Gastroesophageal sphincter (tissue), 4 donors: Measurements from ENCODE around the gene STK24. TPM values are rescaled to one million over a fixed set of nuclear protein-coding genes. Genes with fewer than 3 reads are reported as not detected.
A peak's percentile ranks its signal among the peaks of the same experiment; 100 is the strongest.

ENCODE experiments used
- ATAC-seq: fragments of 150-250 bp; one replicate; pipeline ENCODE4 v1.9.1; 2016; ENCODE audit warnings: mild to moderate bottlenecking, moderate library complexity
- H3K27ac ChIP-seq, 4 donors: fragments of 200-600 bp; sonication (generic) in 3 of 4; 1 replicate in 3 of 4; 2 replicates in 1 of 4; pipeline ENCODE4 v1.5.1; 2016 to 2019
- H3K27me3 ChIP-seq: fragments of 200-600 bp; sonication (generic); one replicate; pipeline ENCODE4 v1.5.1; 2019
- H3K36me3 ChIP-seq, 2 donors: fragments of 200-600 bp; sonication (generic); one replicate each; pipeline ENCODE4 v1.5.1; 2019; ENCODE audit warnings: control low read depth in 1 of 2
- H3K4me1 ChIP-seq, 3 donors: fragments of 200-600 bp; sonication (generic); 1 replicate in 2 of 3; 2 replicates in 1 of 3; pipeline ENCODE4 v1.5.1; 2016 to 2019; ENCODE audit warnings: control low read depth in 2 of 3
- H3K4me3 ChIP-seq, 2 donors: fragments of 200-600 bp; sonication (generic); one replicate each; pipeline ENCODE4 v1.5.1; 2019; ENCODE audit warnings: mild to moderate bottlenecking in 1 of 2, moderate library complexity in 1 of 2
- H3K9me3 ChIP-seq, 3 donors: fragments of 200-600 bp; sonication (generic); one replicate each; pipeline ENCODE4 v1.5.1; 2017 to 2019; ENCODE audit warnings: control low read depth in 2 of 3
- CTCF ChIP-seq, 4 experiments: fragments of 200-600 bp in 2 of 4; fragments of 450-650 bp in 2 of 4; sonication (generic) in 1 of 4; IDR thresholded peaks; one replicate each; pipeline ENCODE4 v1.5.1; 2017 to 2019; ENCODE audit warnings: antibody characterized with exemption in 4 of 4, mild to moderate bottlenecking in 2 of 4, moderate library complexity in 2 of 4
- EP300 ChIP-seq: sonication (generic); formaldehyde crosslinking; IDR thresholded peaks from one replicate; pipeline ENCODE4 v1.6.1; 2017; ENCODE audit warnings: antibody characterized with exemption, mild to moderate bottlenecking
- POLR2A ChIP-seq, 2 donors: fragments of 450-650 bp; IDR thresholded peaks; one replicate each; pipeline ENCODE4 v1.6.1; 2017; ENCODE audit warnings: antibody characterized with exemption in 2 of 2, mild to moderate bottlenecking in 2 of 2, moderate library complexity in 1 of 2
- POLR2AphosphoS5 ChIP-seq: sonication (generic); formaldehyde crosslinking; IDR thresholded peaks from one replicate; pipeline ENCODE4 v1.6.1; 2017; ENCODE audit warnings: antibody characterized with exemption
- WGBS, 2 donors: methylation state at CpG; one replicate each; pipeline ENCODE4 v1.1.5; 2018; ENCODE audit warnings: low coverage in 1 of 2; 5-methylcytosine and 5-hydroxymethylcytosine counted together
- total RNA-seq, 4 donors: library from RNA; depleted of rRNA; stranded (reverse); fragments of >200 nt; gene quantifications; one replicate each; pipeline ENCODE4 v1.1.0, GENCODE V29; 2016

STK24 gene
- total RNA-seq, 4 donors from 2014 or later: 60.2 to 157 (median 102) TPM

GRCh38 chr13:98479496-98480003 lies 97.4 kb downstream of the STK24 start:
- Histone ChIP-seq H3K4me3 (no peak overlapping the region), H3K36me3 (peaks cover 0 to 12% of the 10 kb centered on the region in 2 donors), H3K4me1 (peaks cover 2 to 94% (median 37%) of the 10 kb centered on the region in 3 donors), H3K9me3 (no peaks in the 10 kb centered on the region), H3K27ac (peak overlapping the region in 2 of 4 donors; percentile 48 to 76), H3K27me3 (no peaks in the 10 kb centered on the region)
- 83 to 92% methylated on average over 2 to 5 of the region's 8 CpGs for WGBS, 2 donors
- ATAC-seq: no peak
- TF ChIP-seq POLR2AphosphoS5: no peak
- TF ChIP-seq EP300: no peak
- no peak for TF ChIP-seq POLR2A (IDR thresholded peaks at IDR 0.05)
- no peak for TF ChIP-seq CTCF (IDR thresholded peaks at IDR 0.05)

- WGBS, 2 donors: 60 to 62% methylated on average over 6 to 12 of the region's 16 CpGs
- no peak for ATAC-seq
Measured at GRCh38 chr13:98478189-98479129, 98.4 kb downstream of the STK24 start.

GRCh38 chr13:98476538-98476966 lies 100.4 kb downstream of the STK24 start:
- H3K9me3 ChIP-seq: no peaks in the 10 kb centered on the region
- H3K36me3 ChIP-seq: peaks cover 0 to 38% of the 10 kb centered on the region in 2 donors
- H3K4me3 ChIP-seq: no peak overlapping the region
- 76 to 81% methylated on average over 3 to 5 of the region's 13 CpGs for WGBS, 2 donors
- peak; percentile 65 for ATAC-seq
- no peak for TF ChIP-seq CTCF (IDR thresholded peaks at IDR 0.05)
- TF ChIP-seq EP300: no peak
- no peaks in the 10 kb centered on the region for H3K27me3 ChIP-seq
- peaks cover 0 to 70% (median 18%) of the 10 kb centered on the region in 3 donors for H3K4me1 ChIP-seq
- peak overlapping the region in 3 of 4 donors; percentile 48 to 76 (median 55) for H3K27ac ChIP-seq

More at GRCh38 chr13:98478189-98479129, 98.4 kb downstream of the STK24 start:
- H3K27ac ChIP-seq: peak overlapping the region in 3 of 4 donors; percentile 44 to 76 (median 48)
- no peak overlapping the region for H3K4me3 ChIP-seq
- H3K36me3 ChIP-seq: peaks cover 0 to 23% of the 10 kb centered on the region in 2 donors
- H3K27me3 ChIP-seq: no peaks in the 10 kb centered on the region
- TF ChIP-seq EP300 (no peak), POLR2AphosphoS5 (no peak), CTCF (IDR thresholded peaks at IDR 0.05) (no peak), POLR2A (IDR thresholded peaks at IDR 0.05) (no peak)
- peaks cover 0 to 86% (median 28%) of the 10 kb centered on the region in 3 donors for H3K4me1 ChIP-seq
- H3K9me3 ChIP-seq: no peaks in the 10 kb centered on the region

GRCh38 chr13:98476106-98476505 lies 100.8 kb downstream of the STK24 start:
- H3K27me3 ChIP-seq: no peaks in the 10 kb centered on the region
- no peak for ATAC-seq
- no peak overlapping the region for H3K4me3 ChIP-seq
- no peaks in the 10 kb centered on the region for H3K9me3 ChIP-seq
- 50 to 57% methylated on average over 2 of the region's 5 CpGs for WGBS, 2 donors
- peak overlapping the region in 3 of 4 donors; percentile 26 to 76 (median 48) for H3K27ac ChIP-seq
- TF ChIP-seq CTCF (IDR thresholded peaks at IDR 0.05) (no peak), POLR2AphosphoS5 (no peak), EP300 (no peak), POLR2A (IDR thresholded peaks at IDR 0.05) (no peak)
- H3K36me3 ChIP-seq: peaks cover 0 to 39% of the 10 kb centered on the region in 2 donors
- H3K4me1 ChIP-seq: peaks cover 0 to 65% (median 18%) of the 10 kb centered on the region in 3 donors
